Endothelial cell of umbilical vein (primary cell): Measurements from ENCODE around the gene PAPPA2. TPM values are rescaled to one million over a fixed set of nuclear protein-coding genes. Genes with fewer than 3 reads are reported as not detected.

Experiments used
- BruUV-seq: library from RNA; stranded (reverse); fragments of 400-500 nt; replicated peaks from 2 replicates; lab custom pipeline; 2021; lab: Mats Ljungman, UMichigan
- CTCF ChIA-PET: fragments of 300-600, 350-600 bp; sonication (Branson Sonifier 250); formaldehyde crosslinking; loops from one replicate; lab custom pipeline; 2021; ENCODE audit warnings: antibody characterized with exemption, inconsistent platforms; lab: Charles Lee
- POLR2A ChIA-PET: fragments of 300-600, 350-600 bp; sonication (Branson Sonifier 250); formaldehyde crosslinking; loops from one replicate; lab custom pipeline; 2021; ENCODE audit warnings: antibody characterized with exemption, inconsistent platforms; lab: Charles Lee
- DNase-seq: peaks from one replicate; pipeline ENCODE4 v3.0.0-alpha.2; 2011; ENCODE audit warnings: low read depth, low spot score
- FAIRE-seq: peaks from 2 replicates; lab custom pipeline; 2011; peaks lifted over from hg19 to GRCh38; lab: Jason Lieb, UNC
- H2AFZ ChIP-seq: 2 replicates; pipeline ENCODE4 v1.6.0; 2012; ENCODE audit warnings: low read depth, low read length, control low read depth, inconsistent platforms
- H3K27ac ChIP-seq: 2 replicates; pipeline ENCODE4 v1.5.1; 2011; ENCODE audit warnings: low read depth, mild to moderate bottlenecking, control low read depth, low read length, moderate library complexity; ENCODE audit not compliant: insufficient read depth
- H3K27me3 ChIP-seq, 2 experiments: 2 replicates each; pipeline versions ENCODE4 v1.6.0 to v1.6.1; 2011; ENCODE audit warnings: low read length in 2 of 2, mixed read lengths in 1 of 2; ENCODE audit not compliant: control insufficient read depth in 2 of 2, insufficient read depth in 2 of 2
- H3K36me3 ChIP-seq, 2 experiments: 2 replicates in 1 of 2; 3 replicates in 1 of 2; pipeline ENCODE4 v1.5.1; 2011; ENCODE audit warnings: low read length in 2 of 2, mild to moderate bottlenecking in 1 of 2, moderate library complexity in 1 of 2; ENCODE audit not compliant: control insufficient read depth in 2 of 2, insufficient read depth in 2 of 2; ENCODE audit errors: extremely low read depth in 1 of 2
- H3K4me1 ChIP-seq: 3 replicates; pipeline ENCODE4 v1.5.1; 2011; ENCODE audit warnings: mild to moderate bottlenecking, low read length; ENCODE audit not compliant: control insufficient read depth, insufficient read depth; ENCODE audit errors: extremely low read depth
- H3K4me2 ChIP-seq: 2 replicates; pipeline ENCODE4 v1.6.1; 2011; ENCODE audit warnings: low read length, control low read depth, mixed read lengths; ENCODE audit not compliant: insufficient read depth
- H3K4me3 ChIP-seq, 3 experiments: fragments of 200-600 bp in 1 of 3; sonication (generic), shearing (Covaris generic) in 1 of 3; replicated peaks in 1 of 3; 2 replicates each; pipeline ENCODE4 v1.5.1; 2011 to 2016; ENCODE audit warnings: control low read depth in 3 of 3, low read length in 3 of 3, mild to moderate bottlenecking in 2 of 3, inconsistent platforms in 1 of 3, low read depth in 1 of 3, moderate library complexity in 1 of 3; ENCODE audit not compliant: insufficient read depth in 1 of 3
- H3K79me2 ChIP-seq: 2 replicates; pipeline ENCODE4 v1.6.0; 2012; ENCODE audit warnings: low read length, inconsistent platforms; ENCODE audit not compliant: control insufficient read depth, insufficient read depth
- H3K9ac ChIP-seq: replicated peaks from 2 replicates; pipeline ENCODE3; 2011; ENCODE audit warnings: low read length, control low read depth; ENCODE audit not compliant: insufficient read depth; ENCODE audit errors: extremely low read depth
- H3K9me1 ChIP-seq: replicated peaks from 3 replicates; pipeline ENCODE4 v1.6.0; 2011; ENCODE audit warnings: mild to moderate bottlenecking, low read length; ENCODE audit not compliant: control insufficient read depth, insufficient read depth; ENCODE audit errors: extremely low read depth
- H3K9me3 ChIP-seq: replicated peaks from 2 replicates; pipeline ENCODE4 v1.5.1; 2012; ENCODE audit warnings: low read length, inconsistent platforms; ENCODE audit not compliant: control insufficient read depth, insufficient read depth
- H4K20me1 ChIP-seq: replicated peaks from 2 replicates; pipeline ENCODE3; 2011; ENCODE audit warnings: mild to moderate bottlenecking, low read length; ENCODE audit not compliant: control insufficient read depth, insufficient read depth; ENCODE audit errors: extremely low read depth
- EZH2 ChIP-seq: IDR thresholded peaks from 2 replicates; pipeline ENCODE4 v1.6.1; 2012; ENCODE audit warnings: borderline replicate concordance, low read depth, mild to moderate bottlenecking, moderate library complexity, low read length, inconsistent platforms; ENCODE audit not compliant: severe bottlenecking
- FOS ChIP-seq: IDR thresholded peaks from 2 replicates; pipeline ENCODE4 v1.6.1; 2011; ENCODE audit warnings: mild to moderate bottlenecking, low read length, moderate library complexity, borderline replicate concordance; ENCODE audit not compliant: insufficient read depth
- GATA2 ChIP-seq: IDR thresholded peaks from 2 replicates; pipeline ENCODE4 v1.7.0; 2011; ENCODE audit warnings: low read depth, mild to moderate bottlenecking, moderate library complexity, mixed read lengths, low read length; ENCODE audit not compliant: insufficient read length, insufficient read depth
- JUN ChIP-seq: IDR thresholded peaks from 2 replicates; pipeline ENCODE4 v1.6.1; 2011; ENCODE audit warnings: borderline replicate concordance, low read depth; ENCODE audit not compliant: insufficient read length, insufficient read depth
- MYC ChIP-seq: IDR thresholded peaks from one replicate; pipeline ENCODE4 v1.6.1; 2011; ENCODE audit warnings: mild to moderate bottlenecking, low read depth, low read length
- POLR2A ChIP-seq: IDR thresholded peaks from 2 replicates; pipeline ENCODE4 v1.6.1; 2012; ENCODE audit warnings: low read depth, mild to moderate bottlenecking, control low read depth, low read length
- POLR2AphosphoS5 ChIP-seq: IDR thresholded peaks from 2 replicates; pipeline ENCODE4 v1.6.1; 2012; ENCODE audit warnings: low read depth, mild to moderate bottlenecking, control low read depth, low read length, moderate library complexity; ENCODE audit not compliant: insufficient read depth
- dilution Hi-C: fragments of 300-500 bp; cut with MboI; formaldehyde crosslinking; loops from one replicate; pipeline ENCODE4 v1.15.0; 2019; ENCODE audit warnings: low sequenced_read_pairs; ENCODE audit not compliant: extremely low pct_ligation_motif_present
- intact Hi-C: fragments of 100-400 bp; cut with micrococcal nuclease; formaldehyde crosslinking; loops from one replicate; pipeline ENCODE4 v1.10.0; 2022
- polyA plus RNA-seq, 4 experiments: library from polyadenylated mRNA; depleted of rRNA in 3 of 4; stranded (reverse) in 3 of 4; unstranded in 1 of 4; fragments of >200 nt; gene quantifications; 2 replicates each; pipeline versions ENCODE4 v1.2.1 to v1.2.3, GENCODE V29; 2011 to 2012; ENCODE audit warnings: missing spikeins in 1 of 4
- total RNA-seq: library from RNA; stranded (reverse); gene quantifications from 2 replicates; pipeline ENCODE4 v1.2.3, GENCODE V29; 2021
- TF ChIP-seq, protein P1 (sequence below): IDR thresholded peaks from 2 replicates; pipeline ENCODE4 v1.6.1; 2011; ENCODE audit not compliant: insufficient read depth, insufficient read length
- TF ChIP-seq, protein P2 (sequence below), 2 donors: IDR thresholded peaks; 1 replicate in 1 of 2; 2 replicates in 1 of 2; pipeline ENCODE4 v1.5.1; 2011; ENCODE audit warnings: low read length in 2 of 2, mild to moderate bottlenecking in 2 of 2, moderate library complexity in 2 of 2, control low read depth in 1 of 2, inconsistent platforms in 1 of 2, low read depth in 1 of 2; ENCODE audit not compliant: insufficient read depth in 1 of 2; ENCODE audit errors: extremely low read depth in 1 of 2

Gene PAPPA2
- total and polyA plus RNA-seq, 2 donors (not counting 3 experiments of a cell fraction or from before 2014, with no cell fraction given) = not detected

GRCh38 chr1:176541663-176542062 is 78.7 kb downstream of the PAPPA2 start:
- dilution Hi-C loops = no loop called here
- no peaks in the 10 kb centered on the region for H3K36me3 ChIP-seq
- H3K4me1 ChIP-seq = no peaks in the 10 kb centered on the region
- peaks cover 2% of the 10 kb centered on the region for H3K9me3 ChIP-seq
- FAIRE-seq = no peak
- ChIA-PET POLR2A (no interaction called here), CTCF (no interaction called here)
- intact Hi-C loops = no loop called here
- no peak overlapping the region for H3K9ac ChIP-seq
- H3K79me2 ChIP-seq = no peaks in the 10 kb centered on the region
- no peaks in the 10 kb centered on the region for H3K9me1 ChIP-seq
- H3K4me3 ChIP-seq = no peak overlapping the region
- H4K20me1 ChIP-seq = no peaks in the 10 kb centered on the region
- no peak overlapping the region for H2AFZ ChIP-seq
- no peak for TF ChIP-seq POLR2AphosphoS5
- TF ChIP-seq MYC = no peak
- no peak for TF ChIP-seq EZH2
- no peak for TF ChIP-seq POLR2A
- no peak for TF ChIP-seq JUN
- TF ChIP-seq, protein P1, sequence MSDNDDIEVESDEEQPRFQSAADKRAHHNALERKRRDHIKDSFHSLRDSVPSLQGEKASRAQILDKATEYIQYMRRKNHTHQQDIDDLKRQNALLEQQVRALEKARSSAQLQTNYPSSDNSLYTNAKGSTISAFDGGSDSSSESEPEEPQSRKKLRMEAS = no peak
- TF ChIP-seq FOS = no peak
- TF ChIP-seq, protein P2, sequence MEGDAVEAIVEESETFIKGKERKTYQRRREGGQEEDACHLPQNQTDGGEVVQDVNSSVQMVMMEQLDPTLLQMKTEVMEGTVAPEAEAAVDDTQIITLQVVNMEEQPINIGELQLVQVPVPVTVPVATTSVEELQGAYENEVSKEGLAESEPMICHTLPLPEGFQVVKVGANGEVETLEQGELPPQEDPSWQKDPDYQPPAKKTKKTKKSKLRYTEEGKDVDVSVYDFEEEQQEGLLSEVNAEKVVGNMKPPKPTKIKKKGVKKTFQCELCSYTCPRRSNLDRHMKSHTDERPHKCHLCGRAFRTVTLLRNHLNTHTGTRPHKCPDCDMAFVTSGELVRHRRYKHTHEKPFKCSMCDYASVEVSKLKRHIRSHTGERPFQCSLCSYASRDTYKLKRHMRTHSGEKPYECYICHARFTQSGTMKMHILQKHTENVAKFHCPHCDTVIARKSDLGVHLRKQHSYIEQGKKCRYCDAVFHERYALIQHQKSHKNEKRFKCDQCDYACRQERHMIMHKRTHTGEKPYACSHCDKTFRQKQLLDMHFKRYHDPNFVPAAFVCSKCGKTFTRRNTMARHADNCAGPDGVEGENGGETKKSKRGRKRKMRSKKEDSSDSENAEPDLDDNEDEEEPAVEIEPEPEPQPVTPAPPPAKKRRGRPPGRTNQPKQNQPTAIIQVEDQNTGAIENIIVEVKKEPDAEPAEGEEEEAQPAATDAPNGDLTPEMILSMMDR (IDR thresholded peaks at IDR 0.05; ENCODE audit: extremely low read depth in 1 of 2, insufficient read depth in 1 of 2, low read depth in 1 of 2, low read length in 2 of 2) = no peak
- no peak for TF ChIP-seq GATA2
- DNase-seq = no peak
- no peaks in the 10 kb centered on the region for H3K27me3 ChIP-seq
- no TSS peak for BruUV-seq
- H3K27ac ChIP-seq = no peak overlapping the region
- no peak overlapping the region for H3K4me2 ChIP-seq
